ENCODE results near the gene PDE4D.

- no peak for TF ChIP-seq YY1 (IDR thresholded peaks at IDR 0.05; ENCODE audit: insufficient read depth, insufficient read length)
- TF ChIP-seq ZNF274 (IDR thresholded peaks at IDR 0.05; ENCODE audit: low read depth, low read length): no peak
- TF ChIP-seq SUZ12 (IDR thresholded peaks at IDR 0.05; ENCODE audit: extremely low read depth, insufficient read depth, insufficient read length): no peak
Observed at GRCh38 chr5:59149827-59150226, 743.7 kb downstream of the PDE4D start.

Data from NT2/D1 (cell line).